VCaP (cell line): Measurements from ENCODE around the gene TLDC2.
A peak's percentile ranks its signal among the peaks of the same experiment; 100 is the strongest.
"Not testable (repeated sequence)": the region's sequence is repeated elsewhere in the genome, so short reads cannot be mapped to it uniquely, and the experiment has no call there.

Experiments
- H3K27ac ChIP-seq: fragments of 450-650 bp; 2 replicates; pipeline ENCODE4 v1.5.1; 2017
- CTCF ChIP-seq: fragments of 450-650 bp; conservative IDR thresholded peaks from 2 replicates; pipeline ENCODE4 v1.5.1; 2017; ENCODE audit warnings: mild to moderate bottlenecking, moderate library complexity

Gene TLDC2

GRCh38 chr20:36835025-36835424 is 40.9 kb upstream of the TLDC2 start:
- H3K27ac ChIP-seq: peak overlapping the region; percentile 53; the same call in 1 of the 2 replicates

DNA sequence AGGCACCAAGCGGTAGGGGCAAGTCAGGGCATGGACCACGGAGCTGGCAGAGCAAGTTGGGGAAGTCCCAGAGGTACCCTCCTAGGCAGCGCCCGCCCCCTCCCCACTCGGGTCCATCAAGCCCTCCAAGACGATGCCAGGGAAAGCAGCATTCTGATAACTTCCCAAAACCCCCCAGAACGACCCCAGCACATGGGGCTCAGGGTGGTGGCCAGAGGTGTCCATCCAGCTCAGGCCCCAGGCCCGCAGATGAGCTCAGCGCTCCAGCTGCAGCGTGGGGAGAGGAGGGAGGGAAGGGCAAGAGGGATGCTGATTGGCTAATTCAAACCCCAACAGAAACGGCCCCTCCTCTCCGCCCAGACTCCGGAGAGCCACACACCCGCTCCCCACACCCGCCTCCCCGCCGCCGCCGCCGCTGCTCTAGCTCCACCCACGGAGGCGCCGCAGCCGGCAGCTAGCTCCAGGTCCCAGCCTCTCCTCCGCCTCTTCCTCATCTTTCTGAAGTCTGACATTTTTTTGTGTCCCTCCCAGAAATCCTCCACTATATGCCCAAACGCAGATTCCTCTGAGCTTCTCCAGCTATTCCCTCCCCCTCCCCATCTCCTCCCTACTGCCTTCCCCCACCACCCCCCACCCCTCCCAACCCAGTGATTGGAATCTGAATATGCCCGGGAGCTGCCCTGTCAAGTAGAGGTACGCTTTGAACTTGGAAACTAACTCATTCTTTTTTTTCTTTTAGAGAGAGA is 40.3 kb upstream of the TLDC2 start:
- no peak for TF ChIP-seq CTCF
- H3K27ac ChIP-seq: peak overlapping the region; percentile 53

More at GRCh38 chr20:36835025-36835424, 40.9 kb upstream of the TLDC2 start:
- TF ChIP-seq CTCF: no peak

DNA sequence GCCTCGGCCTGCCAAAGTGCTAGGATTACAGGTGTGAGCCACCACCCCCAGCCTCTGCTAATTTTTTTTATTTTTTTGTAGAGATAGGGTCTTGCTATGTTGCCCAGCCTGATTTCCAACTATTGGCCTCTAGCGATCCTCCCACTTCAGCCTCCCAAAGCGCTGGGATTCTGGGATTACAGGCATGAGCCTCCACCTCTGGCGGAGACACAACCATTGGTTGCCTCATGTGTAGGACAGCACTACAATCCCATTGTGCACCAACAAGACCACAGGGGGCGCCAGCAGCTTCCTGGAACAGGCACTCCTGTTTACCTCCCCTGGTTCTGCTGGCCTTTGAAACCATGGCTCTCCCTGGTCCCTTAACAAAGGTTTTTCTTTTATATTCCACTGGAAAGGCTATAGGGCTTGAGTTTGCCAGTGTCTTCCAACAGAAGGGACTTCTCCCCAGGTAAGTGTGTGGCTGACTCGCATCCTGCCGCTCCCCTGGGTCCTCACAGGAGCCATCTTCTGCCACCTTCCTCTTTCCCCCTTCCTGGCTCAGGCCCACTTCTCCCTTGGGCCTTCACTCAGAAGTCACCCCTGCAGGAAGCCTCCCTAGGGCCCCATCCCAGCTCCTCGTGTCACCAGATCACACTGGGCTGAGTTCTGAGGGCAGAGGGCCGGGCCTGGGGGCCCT is 39.2 kb upstream of the TLDC2 start:
- peak overlapping the region; percentile 53 for H3K27ac ChIP-seq
- TF ChIP-seq CTCF: peak; percentile 40

DNA sequence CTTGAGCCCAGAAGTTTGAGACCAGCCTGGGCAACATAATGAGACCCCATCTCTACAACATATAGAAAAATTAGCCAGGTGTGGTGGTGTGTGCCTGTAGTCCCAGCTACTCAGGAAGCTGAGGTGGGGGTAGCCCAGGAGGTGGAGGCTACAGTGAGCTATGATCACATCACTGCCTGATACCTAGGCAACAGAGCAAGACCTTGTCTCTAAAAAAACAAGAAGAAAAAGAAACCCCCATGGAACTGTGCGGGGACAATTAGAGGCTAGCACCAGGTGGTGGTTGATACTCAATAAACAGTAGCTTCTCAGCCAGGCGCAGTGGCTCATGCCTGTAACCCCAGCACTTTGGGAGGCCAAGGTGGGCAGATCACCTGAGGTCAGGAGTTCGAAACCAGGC is 37.6 kb upstream of the TLDC2 start:
- H3K27ac ChIP-seq: not testable (repeated sequence)

GRCh38 chr20:36839150-36839549 is 36.8 kb upstream of the TLDC2 start:
- TF ChIP-seq CTCF: no peak
- no peak overlapping the region for H3K27ac ChIP-seq

DNA sequence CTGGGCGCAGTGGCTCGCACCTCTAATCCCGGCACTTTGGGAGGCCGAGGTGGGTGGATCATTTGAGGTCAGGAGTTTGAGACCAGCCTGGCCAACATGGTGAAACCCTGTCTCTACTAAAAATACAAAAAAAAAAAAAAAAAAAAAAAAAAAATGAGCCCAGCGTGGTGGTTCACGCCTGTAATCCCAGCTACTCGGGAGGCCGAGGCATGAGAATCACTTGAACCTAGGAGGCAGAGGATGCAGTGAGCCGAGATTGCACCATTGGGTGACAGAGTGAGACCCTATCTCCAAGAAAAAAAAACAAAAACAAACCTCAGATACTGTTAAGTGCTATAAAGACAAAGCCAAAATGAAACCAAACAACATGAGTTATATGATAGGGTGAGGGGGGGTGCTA is 34.9 kb upstream of the TLDC2 start:
- peak overlapping the region; percentile 21; the same call in 1 of the 2 replicates for H3K27ac ChIP-seq

DNA sequence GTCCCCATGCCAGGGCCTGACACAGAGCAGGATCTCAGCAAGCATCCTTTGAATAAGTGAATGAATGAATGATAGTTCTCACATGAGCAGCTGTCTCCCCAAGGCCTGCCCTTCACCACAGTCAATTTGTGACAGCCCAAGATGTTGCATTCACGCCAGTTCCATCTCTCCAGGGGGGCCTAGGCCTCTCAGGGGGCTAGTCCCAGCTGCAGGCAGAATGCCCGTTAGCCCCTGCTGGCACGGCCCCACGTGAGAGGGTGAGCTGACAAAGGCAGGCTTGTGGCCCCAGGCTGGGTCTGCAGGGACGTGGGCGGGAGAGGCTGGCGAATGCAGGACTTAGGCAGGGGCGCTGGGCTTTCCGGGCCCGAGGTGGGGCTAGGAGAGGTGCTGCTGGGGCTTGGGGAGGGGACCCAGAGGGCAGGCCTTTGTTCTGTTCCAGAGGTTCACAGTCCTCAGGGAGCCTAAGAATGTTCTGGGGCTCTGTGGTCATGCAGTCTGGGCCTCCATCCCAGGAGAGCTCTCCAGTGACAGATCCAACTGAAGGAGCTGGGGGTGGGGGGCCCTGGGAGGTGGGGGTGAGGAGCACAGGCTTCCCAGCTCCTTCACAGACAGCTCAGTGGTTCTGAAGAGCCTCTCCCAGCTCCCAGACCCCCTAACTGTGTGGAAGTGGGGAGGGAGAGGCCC is 30.5 kb upstream of the TLDC2 start:
- no peak for TF ChIP-seq CTCF
- H3K27ac ChIP-seq: peak overlapping the region; percentile 5; the same call in 1 of the 2 replicates

GRCh38 chr20:36847009-36847709 is 28.8 kb upstream of the TLDC2 start:
- TF ChIP-seq CTCF: no peak
- H3K27ac ChIP-seq: peak overlapping the region; percentile 20; the same call in 1 of the 2 replicates
